Fibroblast of skin of scalp (primary cell): Measurements from ENCODE around the gene VARS2.

Source experiments
- DNase-seq: peaks from one replicate; pipeline ENCODE4 v3.0.0-alpha.2; 2013

VARS2 gene

DNA sequence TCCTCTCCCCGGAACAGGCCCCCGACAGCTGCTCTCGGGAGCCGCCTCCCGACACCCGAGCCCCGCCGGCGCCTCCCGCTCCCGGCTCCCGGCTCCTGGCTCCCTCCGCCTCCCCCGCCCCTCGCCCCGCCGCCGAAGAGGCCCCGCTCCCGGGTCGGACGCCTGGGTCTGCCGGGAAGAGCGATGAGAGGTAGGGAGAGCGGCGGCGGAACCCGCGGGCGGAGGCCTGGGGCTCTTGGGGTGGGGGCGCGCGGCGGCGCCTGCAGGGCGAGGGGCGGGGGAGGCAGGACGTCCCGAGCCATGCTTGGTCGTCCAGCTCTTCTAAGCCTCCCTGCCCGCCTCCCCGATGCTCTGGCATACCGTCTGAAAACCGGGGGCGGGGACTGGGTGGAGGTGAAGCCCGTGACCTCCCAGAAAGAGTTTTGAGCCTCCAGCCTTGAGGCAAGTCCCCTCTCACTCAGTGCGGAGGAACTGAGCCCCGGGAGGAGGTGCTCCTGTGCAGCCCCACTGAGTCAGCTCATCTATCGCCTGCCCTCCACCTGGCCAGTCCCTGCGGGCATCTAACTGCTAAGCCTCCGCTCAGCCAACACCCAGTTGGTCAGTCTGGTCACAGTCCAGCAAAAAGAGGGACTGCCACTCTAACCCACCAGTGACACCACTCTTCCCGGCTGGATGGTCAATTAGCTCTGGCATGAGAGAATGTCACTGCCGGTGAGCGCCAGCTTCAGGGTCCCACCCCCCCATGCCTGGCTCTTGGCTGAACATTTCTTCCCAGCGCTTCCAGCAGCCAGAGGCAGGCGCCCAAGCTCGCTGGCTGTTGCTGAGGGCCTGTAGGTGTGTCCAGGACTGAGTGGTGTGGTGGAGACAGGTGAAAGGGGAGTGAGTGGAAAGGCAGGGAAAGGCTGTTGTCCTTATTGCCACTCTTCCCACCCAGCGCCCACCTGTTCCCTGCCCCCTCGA, 29.2 kb upstream of the VARS2 start:
- DNase-seq, result peak; percentile 49

DNA sequence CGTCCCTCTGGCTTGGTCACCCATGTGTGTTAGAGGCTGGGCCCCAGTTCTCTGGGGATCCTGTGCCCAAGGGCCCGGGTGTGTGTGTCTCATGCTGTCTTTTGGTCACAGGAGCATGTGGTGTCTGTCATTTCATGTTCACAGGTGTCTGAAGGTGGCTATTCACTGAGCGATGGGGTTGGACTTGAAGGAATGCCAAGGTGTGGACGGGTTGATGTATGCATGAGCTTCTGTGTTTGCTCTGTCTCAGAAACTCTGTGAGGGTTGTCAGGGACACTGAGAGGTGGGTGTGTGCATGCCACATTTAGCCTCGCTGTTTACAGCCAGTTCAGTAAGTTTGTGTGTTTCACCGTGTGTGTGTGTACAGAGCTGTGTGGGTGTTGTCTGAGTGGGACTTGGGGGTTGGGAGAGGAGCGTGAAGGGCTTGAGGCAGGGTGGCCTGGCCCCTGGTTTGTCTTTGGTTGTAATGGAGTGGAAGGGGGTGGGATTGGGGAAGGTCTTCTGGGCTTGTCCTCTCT, 28.5 kb upstream of the VARS2 start:
- no peak for DNase-seq

DNA sequence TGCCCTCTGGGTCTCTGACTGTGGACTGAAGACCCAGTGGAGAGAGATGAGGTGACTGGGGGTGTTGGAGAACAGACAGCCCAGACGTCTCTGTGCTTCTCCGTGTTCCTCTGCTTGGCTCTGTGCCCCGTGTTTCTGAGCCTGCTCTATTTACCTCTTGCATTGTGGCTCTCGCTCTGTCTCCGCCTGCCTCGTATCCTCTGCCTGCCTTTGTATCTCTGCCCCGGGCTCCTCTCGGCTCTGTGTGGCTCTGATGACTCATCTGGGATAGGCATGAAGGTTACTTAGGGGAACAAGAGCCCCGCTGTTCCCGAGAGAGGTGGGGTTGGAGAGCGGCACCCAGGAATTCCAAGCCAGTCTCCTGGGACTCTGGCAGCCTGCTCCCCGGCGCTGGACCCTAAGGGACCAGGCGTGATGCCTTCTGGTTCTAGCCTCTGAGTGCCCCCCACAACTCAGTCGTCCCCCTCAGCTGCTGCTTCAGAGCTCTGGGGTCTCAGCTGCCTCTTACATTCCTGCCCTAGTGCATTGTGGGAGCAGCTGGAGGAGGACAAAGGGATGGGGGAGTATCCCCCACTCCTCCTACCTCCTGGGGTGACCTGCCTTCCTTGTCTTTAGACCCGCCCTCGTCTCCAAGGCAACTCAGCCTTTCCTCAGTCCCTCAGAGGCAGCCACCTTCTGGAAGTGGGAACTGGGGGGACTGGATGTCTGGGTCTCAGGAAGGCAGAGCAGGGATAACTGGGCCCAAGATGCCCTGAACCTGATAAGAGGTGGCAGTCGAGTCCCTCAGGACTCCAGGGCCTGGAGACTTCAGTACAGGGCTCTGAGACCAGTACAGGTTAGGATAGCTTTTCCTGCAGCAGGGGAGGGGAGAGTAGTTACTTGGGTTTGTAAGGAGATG, 27.8 kb upstream of the VARS2 start:
- peak; percentile 83 for DNase-seq

DNA sequence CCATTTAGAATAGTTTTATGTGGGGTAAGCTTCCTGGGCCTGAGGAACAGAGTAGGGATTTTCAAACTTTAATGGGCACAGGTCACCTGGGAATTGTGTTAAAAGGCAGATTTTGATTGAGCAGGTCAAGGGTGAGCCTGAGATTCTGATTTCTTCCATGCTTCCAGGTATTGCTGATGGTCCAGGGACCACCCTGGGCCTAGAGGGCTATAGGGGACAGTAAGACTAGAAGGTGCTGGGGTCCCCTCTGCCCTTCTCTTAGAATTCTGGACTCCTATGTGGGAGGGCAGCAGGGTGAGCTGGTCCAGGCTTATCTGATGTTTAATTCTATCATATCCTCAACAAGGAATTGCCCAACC, 27.2 kb upstream of the VARS2 start:
- no peak for DNase-seq

DNA sequence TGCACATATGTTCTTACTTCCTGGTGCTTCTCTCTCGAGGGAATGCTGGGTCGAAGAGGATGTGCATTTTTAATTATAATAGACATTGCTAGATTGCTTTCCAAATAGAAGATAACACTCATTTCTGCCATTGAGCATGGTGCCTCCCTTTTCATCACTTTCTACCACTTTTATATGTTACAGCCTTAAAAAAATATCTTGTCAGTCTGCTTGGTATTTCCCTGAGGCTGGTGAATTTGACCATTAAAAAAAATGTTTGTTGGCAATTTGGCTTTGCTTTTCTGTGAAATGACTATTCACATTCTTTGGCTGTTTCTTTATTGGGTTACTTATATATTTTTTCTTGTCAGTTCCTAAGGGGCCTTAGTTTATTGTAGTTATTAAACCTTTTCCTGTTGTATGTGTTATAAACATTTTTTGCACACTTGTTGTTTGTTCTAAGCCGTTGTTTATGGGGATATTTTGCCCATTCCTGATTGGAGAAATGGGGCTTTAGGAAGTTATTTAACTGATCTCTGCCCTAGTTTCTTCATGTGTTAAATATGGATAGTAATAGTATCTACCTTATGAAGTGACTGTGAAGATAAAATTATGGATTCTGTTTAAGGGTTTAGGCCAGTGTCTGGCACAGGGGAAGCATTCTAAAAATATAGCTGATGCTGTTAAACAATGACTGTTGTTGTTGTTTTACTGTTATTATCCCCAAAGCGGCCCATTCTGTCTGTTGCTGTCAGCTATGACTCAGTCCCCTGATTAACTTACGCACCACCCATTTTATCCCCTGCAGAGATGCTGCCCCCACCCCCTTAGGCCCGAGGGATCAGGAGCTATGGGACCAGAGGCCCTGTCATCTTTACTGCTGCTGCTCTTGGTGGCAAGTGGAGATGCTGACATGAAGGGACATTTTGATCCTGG, 25.9 kb upstream of the VARS2 start:
- peak; percentile 63 for DNase-seq

DNA sequence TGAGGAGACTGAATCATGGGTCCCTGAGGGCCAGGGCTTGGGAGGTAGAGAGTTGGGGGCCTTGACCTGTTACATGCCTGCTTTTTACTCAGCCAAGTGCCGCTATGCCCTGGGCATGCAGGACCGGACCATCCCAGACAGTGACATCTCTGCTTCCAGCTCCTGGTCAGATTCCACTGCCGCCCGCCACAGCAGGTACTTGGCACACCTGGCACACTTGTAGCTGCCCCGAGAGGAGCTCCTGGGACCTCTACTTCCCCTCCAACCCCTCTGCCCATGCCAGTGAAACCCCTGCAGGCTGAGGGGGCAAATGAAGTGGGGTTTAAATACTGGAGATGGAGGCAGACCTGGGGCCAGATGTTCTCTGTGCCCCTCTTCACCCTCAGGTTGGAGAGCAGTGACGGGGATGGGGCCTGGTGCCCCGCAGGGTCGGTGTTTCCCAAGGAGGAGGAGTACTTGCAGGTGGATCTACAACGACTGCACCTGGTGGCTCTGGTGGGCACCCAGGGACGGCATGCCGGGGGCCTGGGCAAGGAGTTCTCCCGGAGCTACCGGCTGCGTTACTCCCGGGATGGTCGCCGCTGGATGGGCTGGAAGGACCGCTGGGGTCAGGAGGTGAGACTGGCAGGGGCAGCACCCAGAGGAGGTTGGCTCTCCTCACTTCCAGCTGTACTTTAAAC, 25.1 kb upstream of the VARS2 start:
- DNase-seq, result no peak

DNA sequence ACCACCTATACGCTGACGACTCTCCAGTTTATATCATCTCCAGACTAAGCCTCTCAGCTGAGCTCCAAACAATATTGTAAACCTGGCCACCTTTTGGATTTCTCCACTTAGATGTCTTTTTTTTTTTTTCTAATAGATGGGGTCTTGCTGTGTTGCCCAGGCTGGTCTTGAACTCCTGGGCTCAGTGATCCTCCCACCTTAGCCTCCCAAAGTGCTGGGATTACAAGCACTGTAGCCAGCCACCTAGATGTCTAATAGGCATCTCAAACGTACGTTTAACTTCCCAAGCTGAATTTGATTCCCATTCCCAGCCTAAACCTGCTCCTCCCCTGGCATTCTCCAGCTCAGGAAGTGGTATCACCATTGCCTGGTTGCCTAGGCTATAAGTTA, 24.5 kb upstream of the VARS2 start:
- no peak for DNase-seq

DNA sequence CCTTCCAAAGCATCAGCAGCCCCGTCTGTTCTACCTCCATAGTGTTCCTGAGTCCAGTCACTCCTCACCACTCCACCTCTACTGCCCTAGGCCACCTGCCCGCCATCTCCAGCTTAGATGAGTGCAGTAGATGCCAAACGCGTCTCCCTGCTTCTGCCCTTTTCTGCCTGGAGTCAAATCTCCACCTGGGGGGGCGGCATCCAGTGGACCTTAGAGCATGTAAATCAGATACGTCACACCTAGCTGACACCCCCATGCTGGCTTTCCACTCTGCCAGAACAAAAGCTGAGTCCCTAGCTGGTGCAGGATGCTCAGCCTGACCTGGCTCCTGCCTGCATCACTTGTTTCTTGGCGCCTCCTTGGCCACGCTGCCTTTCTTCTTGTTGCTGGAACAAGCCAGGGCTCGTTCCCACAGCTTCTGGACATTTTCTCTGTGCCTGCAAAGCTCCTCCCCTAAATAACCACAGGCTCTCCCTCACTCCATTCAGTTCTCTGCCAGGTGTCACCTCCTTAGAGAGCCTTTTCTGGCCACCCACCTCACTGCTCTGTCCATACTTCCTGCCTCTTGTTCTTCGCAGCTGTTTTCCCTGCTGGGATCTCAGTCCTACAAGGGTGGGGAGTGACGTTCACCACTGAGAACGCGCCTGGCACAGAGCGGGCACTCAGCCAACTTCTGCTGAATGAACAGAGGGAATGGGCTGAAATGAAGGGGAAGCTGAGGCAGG, 24.0 kb upstream of the VARS2 start:
- no peak for DNase-seq

DNA sequence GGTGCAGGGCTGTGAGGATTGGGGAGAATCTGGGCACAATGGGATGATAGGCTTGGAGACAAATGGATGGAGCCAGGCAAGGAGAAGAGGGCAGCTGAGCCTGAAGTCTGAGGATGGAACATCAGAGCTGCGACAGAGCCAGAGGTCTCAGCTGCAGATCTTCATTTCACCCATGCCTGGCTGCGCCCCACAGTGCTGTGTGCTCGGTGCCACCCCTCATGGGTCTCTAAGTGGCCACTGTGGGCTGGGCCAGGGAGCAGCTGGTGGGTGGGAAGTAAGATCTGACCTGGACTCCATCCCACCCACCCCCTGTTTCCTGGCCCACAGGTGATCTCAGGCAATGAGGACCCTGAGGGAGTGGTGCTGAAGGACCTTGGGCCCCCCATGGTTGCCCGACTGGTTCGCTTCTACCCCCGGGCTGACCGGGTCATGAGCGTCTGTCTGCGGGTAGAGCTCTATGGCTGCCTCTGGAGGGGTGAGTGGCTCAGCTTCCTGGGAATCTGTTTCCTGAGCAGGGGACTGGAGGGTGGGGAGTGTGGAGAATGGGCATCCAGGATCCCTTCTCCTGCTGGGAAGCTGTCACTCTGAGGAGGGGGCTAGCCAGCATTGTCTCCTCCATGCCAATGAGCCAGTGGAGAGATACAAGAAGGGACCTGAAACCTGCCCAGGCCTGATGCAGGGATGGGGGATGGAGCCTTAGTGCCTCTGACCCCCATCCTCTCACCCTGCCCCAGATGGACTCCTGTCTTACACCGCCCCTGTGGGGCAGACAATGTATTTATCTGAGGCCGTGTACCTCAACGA, 23.2 kb upstream of the VARS2 start:
- no peak for DNase-seq

DNA sequence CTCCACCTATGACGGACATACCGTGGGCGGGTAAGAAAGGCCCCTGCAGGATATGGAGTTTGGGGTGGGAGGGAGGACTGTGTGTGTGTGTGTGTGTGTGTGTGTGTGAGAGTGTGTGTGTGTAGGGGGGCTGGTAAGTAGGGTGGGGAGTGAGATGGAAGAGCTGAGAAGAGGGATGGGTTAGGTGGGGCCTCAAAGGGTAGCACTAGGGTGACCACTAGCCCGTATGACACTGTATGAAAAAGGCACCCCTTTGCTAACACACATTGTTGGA, 22.7 kb upstream of the VARS2 start:
- no peak for DNase-seq

DNA sequence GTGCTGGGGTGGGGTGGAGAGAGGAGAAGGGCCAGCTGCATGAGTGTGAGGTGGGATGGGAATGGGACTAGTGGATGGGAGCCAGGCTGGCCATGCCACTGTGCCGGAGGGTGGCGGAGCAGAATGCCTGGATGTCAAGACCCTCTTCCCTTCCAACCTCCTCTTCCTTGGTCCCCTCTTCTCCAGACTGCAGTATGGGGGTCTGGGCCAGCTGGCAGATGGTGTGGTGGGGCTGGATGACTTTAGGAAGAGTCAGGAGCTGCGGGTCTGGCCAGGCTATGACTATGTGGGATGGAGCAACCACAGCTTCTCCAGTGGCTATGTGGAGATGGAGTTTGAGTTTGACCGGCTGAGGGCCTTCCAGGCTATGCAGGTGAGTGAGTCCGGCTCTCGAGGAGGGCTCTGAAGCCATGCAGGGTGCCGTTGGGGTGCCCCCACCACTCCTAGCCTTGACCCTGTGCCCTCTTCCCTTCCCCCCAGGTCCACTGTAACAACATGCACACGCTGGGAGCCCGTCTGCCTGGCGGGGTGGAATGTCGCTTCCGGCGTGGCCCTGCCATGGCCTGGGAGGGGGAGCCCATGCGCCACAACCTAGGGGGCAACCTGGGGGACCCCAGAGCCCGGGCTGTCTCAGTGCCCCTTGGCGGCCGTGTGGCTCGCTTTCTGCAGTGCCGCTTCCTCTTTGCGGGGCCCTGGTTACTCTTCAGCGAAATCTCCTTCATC, 22.1 kb upstream of the VARS2 start:
- no peak for DNase-seq

DNA sequence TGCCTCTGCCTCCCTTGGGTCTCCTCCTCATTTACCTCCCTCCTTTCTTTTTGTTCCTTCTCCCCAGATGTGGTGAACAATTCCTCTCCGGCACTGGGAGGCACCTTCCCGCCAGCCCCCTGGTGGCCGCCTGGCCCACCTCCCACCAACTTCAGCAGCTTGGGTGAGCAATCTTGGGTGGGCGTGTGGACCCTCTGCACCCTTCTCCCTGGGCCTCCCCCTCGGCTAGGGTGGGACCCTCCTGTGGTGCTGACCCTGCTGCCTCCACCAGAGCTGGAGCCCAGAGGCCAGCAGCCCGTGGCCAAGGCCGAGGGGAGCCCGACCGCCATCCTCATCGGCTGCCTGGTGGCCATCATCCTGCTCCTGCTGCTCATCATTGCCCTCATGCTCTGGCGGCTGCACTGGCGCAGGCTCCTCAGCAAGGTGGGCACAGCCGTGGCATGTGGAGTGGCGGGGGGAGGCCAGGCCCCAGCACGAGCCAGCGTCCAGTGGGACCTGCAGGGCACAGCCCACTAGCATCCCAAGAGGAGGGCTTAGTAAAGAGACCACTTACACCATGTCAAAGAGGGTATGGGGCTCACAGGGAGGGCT, 20.9 kb upstream of the VARS2 start:
- no peak for DNase-seq

DNA sequence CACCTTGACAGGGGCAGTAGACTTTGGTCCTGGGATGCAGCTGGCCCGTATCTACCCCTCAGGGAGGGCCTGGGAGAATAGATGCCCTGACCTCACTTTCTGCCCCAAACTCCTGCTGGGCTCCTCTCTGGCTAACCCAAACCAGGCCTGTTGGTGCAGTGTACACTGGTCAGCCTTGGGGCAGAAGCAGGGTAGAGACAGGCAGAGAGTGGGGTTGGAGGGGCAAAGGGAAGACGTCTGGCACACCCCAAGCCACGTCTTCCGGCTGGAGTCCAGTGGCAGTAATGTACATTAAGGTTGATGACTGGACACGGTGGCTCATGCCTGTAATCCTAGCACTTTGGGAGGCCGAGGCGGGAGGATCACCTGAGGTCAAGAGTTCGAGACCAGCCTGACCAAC, 20.4 kb upstream of the VARS2 start:
- no peak for DNase-seq

DNA sequence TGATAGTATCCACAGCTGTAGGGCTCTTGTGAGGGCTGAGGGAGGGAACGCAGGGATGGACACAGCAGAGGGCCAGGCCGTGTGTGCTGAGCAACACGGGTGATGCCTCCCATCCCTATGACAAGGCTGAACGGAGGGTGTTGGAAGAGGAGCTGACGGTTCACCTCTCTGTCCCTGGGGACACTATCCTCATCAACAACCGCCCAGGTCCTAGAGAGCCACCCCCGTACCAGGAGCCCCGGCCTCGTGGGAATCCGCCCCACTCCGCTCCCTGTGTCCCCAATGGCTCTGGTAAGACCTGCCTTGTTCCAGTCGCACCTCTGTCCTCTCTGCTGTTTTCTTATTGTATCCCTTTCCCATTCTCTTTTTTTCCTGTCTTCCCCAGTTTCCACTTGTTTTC, 19.7 kb upstream of the VARS2 start:
- DNase-seq, result no peak

DNA sequence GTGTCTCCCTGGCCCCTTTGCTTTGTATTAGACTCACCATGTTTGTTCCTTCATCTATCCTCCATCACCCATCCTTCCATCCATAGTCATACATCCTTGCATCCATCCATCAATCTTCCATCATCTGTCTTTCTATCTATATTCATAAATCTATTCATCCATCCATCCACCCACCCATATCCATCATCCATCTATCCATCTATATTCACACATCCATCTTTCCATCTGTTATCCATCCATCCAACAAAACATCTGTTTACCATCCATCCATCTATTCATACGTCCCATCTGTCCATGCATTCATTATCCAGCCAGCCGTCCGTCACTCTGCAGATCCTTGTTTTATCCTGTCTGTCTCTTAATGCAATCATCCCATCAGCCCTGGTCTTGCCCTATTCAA, 19.1 kb upstream of the VARS2 start:
- DNase-seq, result no peak

DNA sequence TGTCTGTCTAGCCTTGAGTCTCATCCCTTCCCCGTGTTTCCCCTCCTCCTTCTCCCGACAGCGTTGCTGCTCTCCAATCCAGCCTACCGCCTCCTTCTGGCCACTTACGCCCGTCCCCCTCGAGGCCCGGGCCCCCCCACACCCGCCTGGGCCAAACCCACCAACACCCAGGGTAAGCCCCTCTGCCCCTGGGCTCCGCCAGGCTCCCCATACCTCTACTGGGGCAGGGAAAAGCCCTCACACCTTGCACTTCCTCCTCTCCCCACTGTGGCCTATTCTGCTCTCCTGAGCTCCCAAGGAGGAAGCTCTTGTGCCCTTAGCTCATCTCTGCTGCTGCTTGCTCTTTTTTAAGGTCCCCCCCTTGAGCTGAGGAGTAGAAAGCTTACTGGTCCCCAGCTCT, 18.7 kb upstream of the VARS2 start:
- DNase-seq, result no peak

DNA sequence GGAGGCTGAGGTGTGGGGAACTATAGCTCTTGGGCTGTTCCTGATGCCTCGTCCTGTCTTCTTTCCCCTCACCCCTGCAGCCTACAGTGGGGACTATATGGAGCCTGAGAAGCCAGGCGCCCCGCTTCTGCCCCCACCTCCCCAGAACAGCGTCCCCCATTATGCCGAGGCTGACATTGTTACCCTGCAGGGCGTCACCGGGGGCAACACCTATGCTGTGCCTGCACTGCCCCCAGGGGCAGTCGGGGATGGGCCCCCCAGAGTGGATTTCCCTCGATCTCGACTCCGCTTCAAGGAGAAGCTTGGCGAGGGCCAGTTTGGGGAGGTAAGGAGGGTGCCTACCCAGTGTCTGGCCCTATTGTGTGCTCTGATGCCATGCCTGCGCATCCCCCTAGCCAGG, 17.5 kb upstream of the VARS2 start:
- no peak for DNase-seq

DNA sequence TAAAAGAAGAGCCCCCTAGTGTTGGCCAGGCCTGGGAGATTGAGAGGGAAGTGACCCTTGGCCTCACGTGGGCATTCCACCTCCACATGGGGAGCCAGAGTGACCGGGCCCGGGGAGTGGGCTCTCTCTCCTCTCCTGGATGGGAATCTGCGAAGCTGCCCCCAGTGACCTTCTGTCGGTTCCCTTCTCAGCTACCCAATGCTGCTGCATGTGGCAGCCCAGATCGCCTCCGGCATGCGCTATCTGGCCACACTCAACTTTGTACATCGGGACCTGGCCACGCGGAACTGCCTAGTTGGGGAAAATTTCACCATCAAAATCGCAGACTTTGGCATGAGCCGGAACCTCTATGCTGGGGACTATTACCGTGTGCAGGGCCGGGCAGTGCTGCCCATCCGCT, 16.2 kb upstream of the VARS2 start:
- no peak for DNase-seq

DNA sequence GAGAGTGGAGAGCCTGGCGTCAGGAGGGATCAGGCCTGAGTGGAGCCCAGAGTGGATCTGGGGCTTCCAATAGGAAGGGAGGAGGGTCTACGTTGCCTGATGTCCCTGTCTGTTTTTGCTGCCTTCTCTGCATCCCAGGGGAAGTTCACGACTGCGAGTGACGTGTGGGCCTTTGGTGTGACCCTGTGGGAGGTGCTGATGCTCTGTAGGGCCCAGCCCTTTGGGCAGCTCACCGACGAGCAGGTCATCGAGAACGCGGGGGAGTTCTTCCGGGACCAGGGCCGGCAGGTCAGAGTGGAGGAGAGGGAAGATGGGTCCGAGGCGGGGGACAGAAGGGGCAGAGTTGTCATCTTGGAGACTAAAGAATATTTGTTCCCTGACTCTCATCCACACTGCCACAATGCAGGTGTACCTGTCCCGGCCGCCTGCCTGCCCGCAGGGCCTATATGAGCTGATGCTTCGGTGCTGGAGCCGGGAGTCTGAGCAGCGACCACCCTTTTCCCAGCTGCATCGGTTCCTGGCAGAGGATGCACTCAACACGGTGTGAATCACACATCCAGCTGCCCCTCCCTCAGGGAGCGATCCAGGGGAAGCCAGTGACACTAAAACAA, 15.2 kb upstream of the VARS2 start:
- no peak for DNase-seq
